Ascending aorta (tissue), 2 donors: ENCODE results near the gene TRIM63. TPM values are rescaled to one million over a fixed set of nuclear protein-coding genes. Genes with fewer than 3 reads are reported as not detected.
A peak's percentile ranks its signal among the peaks of the same experiment; 100 is the strongest.

Source experiments
- DNase-seq, 2 donors: peaks; one replicate each; pipeline ENCODE4 v3.0.0-alpha.2; 2019; ENCODE audit warnings: low spot score in 2 of 2
- H3K27ac ChIP-seq, 2 donors: fragments of 200-600 bp; sonication (generic); one replicate each; pipeline ENCODE4 v1.5.1; 2016 to 2017; ENCODE audit warnings: mild to moderate bottlenecking in 1 of 2
- H3K27me3 ChIP-seq: fragments of 200-600 bp; sonication (generic); one replicate; pipeline ENCODE4 v1.5.1; 2017
- H3K36me3 ChIP-seq, 2 donors: fragments of 200-600 bp; sonication (generic); one replicate each; pipeline ENCODE4 v1.5.1; 2016
- H3K4me1 ChIP-seq, 2 donors: fragments of 200-600 bp; sonication (generic); one replicate each; pipeline ENCODE4 v1.5.1; 2016 to 2017; ENCODE audit warnings: mild to moderate bottlenecking in 1 of 2
- H3K4me3 ChIP-seq, 2 donors: fragments of 200-600 bp; sonication (generic); one replicate each; pipeline ENCODE4 v1.5.1; 2016 to 2017; ENCODE audit warnings: mild to moderate bottlenecking in 1 of 2
- H3K9me3 ChIP-seq, 2 donors: fragments of 200-600 bp; sonication (generic); one replicate each; pipeline ENCODE4 v1.5.1; 2016
- CTCF ChIP-seq, 3 experiments: fragments of 200-600 bp in 2 of 3; fragments of 450-650 bp in 1 of 3; sonication (generic) in 2 of 3; IDR thresholded peaks; one replicate each; pipeline ENCODE4 v1.5.1; 2016 to 2019; ENCODE audit warnings: antibody characterized with exemption in 3 of 3, mild to moderate bottlenecking in 1 of 3, moderate library complexity in 1 of 3
- intact Hi-C: fragments of 100-400 bp; cut with DNase I; formaldehyde crosslinking; loops from one replicate; pipeline ENCODE4 v1.15.1; 2023
- total RNA-seq: library from RNA; depleted of rRNA; stranded (reverse); fragments of >200 nt; gene quantifications from one replicate; pipeline ENCODE4 v1.1.0, GENCODE V29; 2016

The TRIM63 gene
- total RNA-seq, 1 donor from 2014 or later: not detected

GRCh38 chr1:26023009-26023408 lies 44.4 kb downstream of the TRIM63 start:
- Histone ChIP-seq H3K27me3 (no peaks in the 10 kb centered on the region), H3K9me3 (no peaks in the 10 kb centered on the region), H3K4me1 (peaks cover 0 to 6% of the 10 kb centered on the region in 2 donors), H3K27ac (no peak overlapping the region), H3K4me3 (no peak overlapping the region), H3K36me3 (no peaks in the 10 kb centered on the region)
- intact Hi-C loops: no loop called here
- no peak for DNase-seq
- no peak for TF ChIP-seq CTCF (IDR thresholded peaks at IDR 0.05)

GRCh38 chr1:26022404-26022779 lies 45.0 kb downstream of the TRIM63 start:
- H3K4me1 ChIP-seq: peaks cover 0 to 6% of the 10 kb centered on the region in 2 donors
- H3K27me3 ChIP-seq: no peaks in the 10 kb centered on the region
- no peak for TF ChIP-seq CTCF (IDR thresholded peaks at IDR 0.05)
- H3K27ac ChIP-seq: no peak overlapping the region
- peak overlapping the region in 1 of 2 donors; percentile 54 for H3K4me3 ChIP-seq
- DNase-seq: no peak
- no peaks in the 10 kb centered on the region for H3K9me3 ChIP-seq
- no peaks in the 10 kb centered on the region for H3K36me3 ChIP-seq
- intact Hi-C loops: no loop called here

GRCh38 chr1:26021647-26022403 lies 45.6 kb downstream of the TRIM63 start, which contains the start of gene EXTL1:
EXTL1 (plus strand) TSS chr1:26021775; CDS start chr1:26022647, 872 bp downstream.
- H3K36me3 ChIP-seq: no peaks in the 10 kb centered on the region
- H3K9me3 ChIP-seq: no peaks in the 10 kb centered on the region
- H3K27ac ChIP-seq: no peak within 1 kb of the TSS
- no peaks in the 10 kb centered on the region for H3K27me3 ChIP-seq
- peak within 1 kb of the TSS in 1 of 2 donors; percentile 54 for H3K4me3 ChIP-seq
- intact Hi-C loops: no loop called here
- DNase-seq: no peak
- H3K4me1 ChIP-seq: peaks cover 0 to 6% of the 10 kb centered on the region in 2 donors
- TF ChIP-seq CTCF (IDR thresholded peaks at IDR 0.05): no peak

- Histone ChIP-seq H3K27ac (no peak overlapping the region), H3K27me3 (no peaks in the 10 kb centered on the region), H3K9me3 (no peaks in the 10 kb centered on the region), H3K4me3 (peak overlapping the region in 1 of 2 donors; percentile 54), H3K36me3 (no peaks in the 10 kb centered on the region), H3K4me1 (peaks cover 0 to 6% of the 10 kb centered on the region in 2 donors)
- intact Hi-C loops: no loop called here
- no peak for DNase-seq
- no peak for TF ChIP-seq CTCF (IDR thresholded peaks at IDR 0.05)
Observed at GRCh38 chr1:26020941-26021646, 46.3 kb downstream of the TRIM63 start.

GRCh38 chr1:26020330-26020768 lies 47.1 kb downstream of the TRIM63 start:
- Histone ChIP-seq H3K27ac (no peak overlapping the region), H3K27me3 (no peaks in the 10 kb centered on the region), H3K9me3 (no peaks in the 10 kb centered on the region), H3K4me3 (no peak overlapping the region), H3K4me1 (peaks cover 0 to 6% of the 10 kb centered on the region in 2 donors), H3K36me3 (no peaks in the 10 kb centered on the region)
- TF ChIP-seq CTCF (IDR thresholded peaks at IDR 0.05): no peak
- no peak for DNase-seq
- intact Hi-C loops: no loop called here
